Thyroid gland (tissue), 4 donors: ENCODE measurements around the gene OLFML2B.

ENCODE experiments used
- CTCF ChIP-seq, 6 experiments: fragments of 200-600 bp in 3 of 6; fragments of 450-650 bp in 3 of 6; sonication (generic) in 3 of 6; IDR thresholded peaks; one replicate each; pipeline ENCODE4 v1.5.1; 2016 to 2019; ENCODE audit warnings: antibody characterized with exemption in 6 of 6, mild to moderate bottlenecking in 2 of 6, inconsistent platforms in 1 of 6, moderate library complexity in 1 of 6
- POLR2A ChIP-seq, 2 donors: fragments of 450-650 bp; IDR thresholded peaks; one replicate each; pipeline ENCODE4 v1.6.1; 2017; ENCODE audit warnings: antibody characterized with exemption in 2 of 2, mild to moderate bottlenecking in 2 of 2, moderate library complexity in 1 of 2

GRCh38 chr1:162003061-162003829 is 20.4 kb downstream of the OLFML2B start:
- no peak for TF ChIP-seq POLR2A (IDR thresholded peaks at IDR 0.05)
- TF ChIP-seq CTCF (IDR thresholded peaks at IDR 0.05), result no peak
